WTC11 (cell line): ENCODE results near the gene OGN. TPM values are rescaled to one million over a fixed set of nuclear protein-coding genes. Genes with fewer than 3 reads are reported as not detected.

Experiments
- ATAC-seq: fragments of 200-7000 bp; cut with Tn5 transposase; 2 replicates; pipeline ENCODE4 v1.10.0; 2021; ENCODE audit warnings: mild to moderate bottlenecking, moderate library complexity
- CTCF ChIA-PET: fragments of 300-600 bp; sonication (Branson Sonifier 250); formaldehyde crosslinking; loops from one replicate; lab custom pipeline; 2021; ENCODE audit warnings: antibody characterized with exemption; lab: Charles Lee
- POLR2A ChIA-PET: fragments of 350-600 bp; sonication (Branson Sonifier 250); formaldehyde crosslinking; loops from one replicate; lab custom pipeline; 2021; ENCODE audit warnings: antibody characterized with exemption; lab: Charles Lee
- DNase-seq: peaks from one replicate; pipeline ENCODE4 v3.0.0; 2021; ENCODE audit warnings: low spot score
- H3K27ac Mint-ChIP-seq: 2 replicates; pipeline ENCODE4 v1.8.0; 2021; ENCODE audit warnings: mixed read lengths
- H3K27me3 Mint-ChIP-seq: 2 replicates; pipeline ENCODE4 v1.8.0; 2021; ENCODE audit warnings: low read depth, mild to moderate bottlenecking, moderate library complexity, mixed read lengths
- H3K36me3 Mint-ChIP-seq: 2 replicates; pipeline ENCODE4 v1.8.0; 2021; ENCODE audit warnings: mixed read lengths
- H3K4me1 Mint-ChIP-seq: 2 replicates; pipeline ENCODE4 v1.8.0; 2022; ENCODE audit warnings: mixed read lengths
- H3K4me3 Mint-ChIP-seq: 2 replicates; pipeline ENCODE4 v1.8.0; 2021; ENCODE audit warnings: mild to moderate bottlenecking, moderate library complexity, mixed read lengths
- H3K9me3 Mint-ChIP-seq: 2 replicates; pipeline ENCODE4 v1.8.0; 2021; ENCODE audit warnings: mixed read lengths
- ATF1 ChIP-seq: sonication (generic); formaldehyde crosslinking; IDR thresholded peaks from 2 replicates; pipeline ENCODE4 v1.8.1; 2023; ENCODE audit warnings: mild to moderate bottlenecking, moderate library complexity, missing genetic modification reagents
- CREB1 ChIP-seq: sonication (generic); formaldehyde crosslinking; IDR thresholded peaks from 2 replicates; pipeline ENCODE4 v1.8.0; 2023; ENCODE audit warnings: mild to moderate bottlenecking, missing genetic modification reagents
- NFE2L1 ChIP-seq: sonication (generic); formaldehyde crosslinking; IDR thresholded peaks from 2 replicates; pipeline ENCODE4 v1.8.1; 2023; ENCODE audit warnings: missing genetic modification reagents
- PRRX2 ChIP-seq: fragments of 250-450 bp; sonication (Bioruptor Pico); IDR thresholded peaks from 2 replicates; pipeline ENCODE4 v1.8.0; 2021; ENCODE audit warnings: mild to moderate bottlenecking
- TCF7 ChIP-seq: sonication (generic); formaldehyde crosslinking; IDR thresholded peaks from 2 replicates; pipeline ENCODE4 v1.8.0; 2022; ENCODE audit warnings: mild to moderate bottlenecking, low read depth, missing genetic modification reagents, moderate library complexity
- ZNF219 ChIP-seq: sonication (generic); formaldehyde crosslinking; IDR thresholded peaks from 2 replicates; pipeline ENCODE4 v1.8.0; 2023; ENCODE audit warnings: missing genetic modification reagents, mild to moderate bottlenecking, borderline replicate concordance
- ZNF281 ChIP-seq: sonication (generic); formaldehyde crosslinking; IDR thresholded peaks from 2 replicates; pipeline ENCODE4 v1.8.0; 2023; ENCODE audit warnings: mild to moderate bottlenecking, missing genetic modification reagents
- ZNF317 ChIP-seq: sonication (generic); formaldehyde crosslinking; IDR thresholded peaks from 2 replicates; pipeline ENCODE4 v1.8.1; 2023; ENCODE audit warnings: low read depth, mild to moderate bottlenecking, moderate library complexity, missing genetic modification reagents, borderline replicate concordance
- ZNF416 ChIP-seq: fragments of 250-450 bp; sonication (Bioruptor Pico); IDR thresholded peaks from 2 replicates; pipeline ENCODE4 v1.9.0; 2021; ENCODE audit warnings: mild to moderate bottlenecking, inconsistent platforms
- ZNF532 ChIP-seq: fragments of 250-450 bp; sonication (Bioruptor Pico); IDR thresholded peaks from 2 replicates; pipeline ENCODE4 v1.9.0; 2021; ENCODE audit warnings: mild to moderate bottlenecking, borderline replicate concordance
- total RNA-seq: library from RNA; stranded (reverse); gene quantifications from 3 replicates; pipeline ENCODE4 v1.2.3, GENCODE V29; 2021
- TF ChIP-seq, protein P1 (sequence below): fragments of 250-450 bp; sonication (Bioruptor Pico); IDR thresholded peaks from 2 replicates; pipeline ENCODE4 v1.9.0; 2021; ENCODE audit warnings: mild to moderate bottlenecking
- TF ChIP-seq, protein P2 (sequence below): sonication (generic); formaldehyde crosslinking; IDR thresholded peaks from 2 replicates; pipeline ENCODE4 v1.8.1; 2022; ENCODE audit warnings: mild to moderate bottlenecking, moderate library complexity, missing genetic modification reagents
- TF ChIP-seq, protein P3 (sequence below): sonication (generic); formaldehyde crosslinking; IDR thresholded peaks from 2 replicates; pipeline ENCODE4 v1.8.1; 2022; ENCODE audit warnings: mild to moderate bottlenecking, missing genetic modification reagents, moderate library complexity, borderline replicate concordance
- TF ChIP-seq, protein P4 (sequence below): sonication (generic); formaldehyde crosslinking; IDR thresholded peaks from 2 replicates; pipeline ENCODE4 v1.8.0; 2023; ENCODE audit warnings: missing genetic modification reagents, mild to moderate bottlenecking, borderline replicate concordance

The OGN gene
- total RNA-seq, 1 experiment from 2014 or later = not detected

DNA sequence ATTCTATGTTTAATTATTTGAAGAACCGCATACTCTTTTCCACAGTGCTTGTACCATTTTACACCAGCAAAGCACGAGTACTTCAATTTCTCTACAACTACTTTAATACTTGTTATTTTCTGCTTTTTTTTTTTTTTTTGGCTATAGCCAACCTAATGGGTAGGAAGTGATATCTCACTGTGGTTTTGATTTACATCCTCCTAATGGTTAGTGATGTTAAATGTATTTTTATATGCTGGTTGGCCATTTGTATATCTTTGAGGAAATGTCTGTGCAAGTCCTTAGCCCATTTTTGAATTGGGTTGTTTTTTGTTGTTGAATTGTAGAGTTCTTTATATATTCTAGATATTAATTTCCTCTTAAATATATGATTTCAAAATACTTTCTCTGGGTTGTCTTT, 22.6 kb downstream of the OGN start (continued):
- TF ChIP-seq, protein P1, sequence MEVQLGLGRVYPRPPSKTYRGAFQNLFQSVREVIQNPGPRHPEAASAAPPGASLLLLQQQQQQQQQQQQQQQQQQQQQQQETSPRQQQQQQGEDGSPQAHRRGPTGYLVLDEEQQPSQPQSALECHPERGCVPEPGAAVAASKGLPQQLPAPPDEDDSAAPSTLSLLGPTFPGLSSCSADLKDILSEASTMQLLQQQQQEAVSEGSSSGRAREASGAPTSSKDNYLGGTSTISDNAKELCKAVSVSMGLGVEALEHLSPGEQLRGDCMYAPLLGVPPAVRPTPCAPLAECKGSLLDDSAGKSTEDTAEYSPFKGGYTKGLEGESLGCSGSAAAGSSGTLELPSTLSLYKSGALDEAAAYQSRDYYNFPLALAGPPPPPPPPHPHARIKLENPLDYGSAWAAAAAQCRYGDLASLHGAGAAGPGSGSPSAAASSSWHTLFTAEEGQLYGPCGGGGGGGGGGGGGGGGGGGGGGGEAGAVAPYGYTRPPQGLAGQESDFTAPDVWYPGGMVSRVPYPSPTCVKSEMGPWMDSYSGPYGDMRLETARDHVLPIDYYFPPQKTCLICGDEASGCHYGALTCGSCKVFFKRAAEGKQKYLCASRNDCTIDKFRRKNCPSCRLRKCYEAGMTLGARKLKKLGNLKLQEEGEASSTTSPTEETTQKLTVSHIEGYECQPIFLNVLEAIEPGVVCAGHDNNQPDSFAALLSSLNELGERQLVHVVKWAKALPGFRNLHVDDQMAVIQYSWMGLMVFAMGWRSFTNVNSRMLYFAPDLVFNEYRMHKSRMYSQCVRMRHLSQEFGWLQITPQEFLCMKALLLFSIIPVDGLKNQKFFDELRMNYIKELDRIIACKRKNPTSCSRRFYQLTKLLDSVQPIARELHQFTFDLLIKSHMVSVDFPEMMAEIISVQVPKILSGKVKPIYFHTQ = no peak
- TF ChIP-seq NFE2L1 = no peak
- TF ChIP-seq TCF7 = no peak
- no peak for TF ChIP-seq ZNF219

DNA sequence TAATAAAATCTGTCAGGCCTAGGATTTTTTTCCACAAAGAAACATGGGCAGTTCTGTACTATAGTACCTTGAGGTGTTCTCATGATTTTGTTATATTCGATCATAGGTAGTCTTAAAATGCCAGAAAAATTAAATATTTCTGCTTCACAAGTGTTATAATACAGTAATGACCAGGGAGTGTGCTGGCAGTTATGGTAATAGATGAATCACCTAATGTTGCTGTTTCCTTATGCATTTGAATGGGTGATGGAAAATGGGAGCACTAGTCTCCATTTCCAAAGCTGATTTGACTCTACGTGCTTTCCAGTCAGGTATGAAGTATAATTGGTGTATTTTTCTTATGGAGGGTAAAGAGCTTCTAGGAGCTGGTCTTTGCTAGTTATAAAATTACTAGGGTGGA, 23.8 kb downstream of the OGN start:
- Mint-ChIP-seq H3K4me3 (no peak overlapping the region), H3K27ac (no peak overlapping the region), H3K9me3 (no peaks in the 10 kb centered on the region), H3K4me1 (peaks cover 46% of the 10 kb centered on the region), H3K36me3 (no peaks in the 10 kb centered on the region), H3K27me3 (no peaks in the 10 kb centered on the region)
- CTCF ChIA-PET = no interaction called here
- ATAC-seq (no peak), DNase-seq (no peak)
- POLR2A ChIA-PET = no interaction called here
- TF ChIP-seq TCF7 (no peak), CREB1 (CRISPR knock-in tag) (no peak)

DNA sequence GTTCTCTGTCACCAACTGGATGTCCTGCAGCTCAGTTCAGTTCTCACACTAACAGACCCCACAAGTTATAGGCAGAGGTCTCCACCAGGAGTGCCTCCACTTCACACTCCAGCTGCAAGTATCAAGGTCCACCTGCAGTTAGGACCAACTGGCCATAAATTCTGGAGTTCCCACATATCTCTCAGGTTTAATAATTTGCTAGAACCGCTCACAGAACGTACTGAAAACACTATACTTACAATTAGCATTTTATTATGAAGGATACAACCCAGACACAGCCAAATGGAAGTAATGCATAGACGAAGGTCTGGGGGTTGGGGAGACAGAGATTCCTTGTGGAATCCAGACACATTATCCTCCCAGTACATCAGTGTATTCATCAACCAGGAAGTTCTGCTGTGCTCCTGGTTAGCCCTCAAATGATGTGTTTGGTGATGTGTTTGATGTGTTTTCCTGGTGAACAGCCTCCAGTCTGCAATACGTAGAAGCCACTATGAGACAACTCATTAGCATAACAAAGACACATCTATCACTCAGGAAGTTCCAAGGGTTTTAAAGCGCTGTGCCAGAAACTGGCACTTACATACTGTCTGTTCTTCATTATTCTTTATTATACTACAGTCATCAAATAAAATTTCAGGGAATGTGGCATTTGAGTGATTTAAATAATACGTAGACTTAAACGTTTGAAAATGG, 25.4 kb downstream of the OGN start:
- POLR2A ChIA-PET = no interaction called here
- DNase-seq = no peak
- peak overlapping the region; percentile 84 for H3K27ac Mint-ChIP-seq
- ATAC-seq = peak; percentile 68
- 0 out of 2 replicates have a peak, but pooled peaks cover 7% of the 10 kb centered on the region for H3K9me3 Mint-ChIP-seq
- TF ChIP-seq, protein P2, sequence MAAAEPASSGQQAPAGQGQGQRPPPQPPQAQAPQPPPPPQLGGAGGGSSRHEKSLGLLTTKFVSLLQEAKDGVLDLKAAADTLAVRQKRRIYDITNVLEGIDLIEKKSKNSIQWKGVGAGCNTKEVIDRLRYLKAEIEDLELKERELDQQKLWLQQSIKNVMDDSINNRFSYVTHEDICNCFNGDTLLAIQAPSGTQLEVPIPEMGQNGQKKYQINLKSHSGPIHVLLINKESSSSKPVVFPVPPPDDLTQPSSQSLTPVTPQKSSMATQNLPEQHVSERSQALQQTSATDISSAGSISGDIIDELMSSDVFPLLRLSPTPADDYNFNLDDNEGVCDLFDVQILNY (CRISPR knock-in tag) = no peak
- TF ChIP-seq ZNF532 (CRISPR knock-in tag) = no peak
- TF ChIP-seq, protein P3, sequence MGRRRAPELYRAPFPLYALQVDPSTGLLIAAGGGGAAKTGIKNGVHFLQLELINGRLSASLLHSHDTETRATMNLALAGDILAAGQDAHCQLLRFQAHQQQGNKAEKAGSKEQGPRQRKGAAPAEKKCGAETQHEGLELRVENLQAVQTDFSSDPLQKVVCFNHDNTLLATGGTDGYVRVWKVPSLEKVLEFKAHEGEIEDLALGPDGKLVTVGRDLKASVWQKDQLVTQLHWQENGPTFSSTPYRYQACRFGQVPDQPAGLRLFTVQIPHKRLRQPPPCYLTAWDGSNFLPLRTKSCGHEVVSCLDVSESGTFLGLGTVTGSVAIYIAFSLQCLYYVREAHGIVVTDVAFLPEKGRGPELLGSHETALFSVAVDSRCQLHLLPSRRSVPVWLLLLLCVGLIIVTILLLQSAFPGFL = no peak
- no peak for TF ChIP-seq ZNF416 (CRISPR knock-in tag)
- no peak for TF ChIP-seq ZNF317 (CRISPR knock-in tag)
- TF ChIP-seq, protein P4, sequence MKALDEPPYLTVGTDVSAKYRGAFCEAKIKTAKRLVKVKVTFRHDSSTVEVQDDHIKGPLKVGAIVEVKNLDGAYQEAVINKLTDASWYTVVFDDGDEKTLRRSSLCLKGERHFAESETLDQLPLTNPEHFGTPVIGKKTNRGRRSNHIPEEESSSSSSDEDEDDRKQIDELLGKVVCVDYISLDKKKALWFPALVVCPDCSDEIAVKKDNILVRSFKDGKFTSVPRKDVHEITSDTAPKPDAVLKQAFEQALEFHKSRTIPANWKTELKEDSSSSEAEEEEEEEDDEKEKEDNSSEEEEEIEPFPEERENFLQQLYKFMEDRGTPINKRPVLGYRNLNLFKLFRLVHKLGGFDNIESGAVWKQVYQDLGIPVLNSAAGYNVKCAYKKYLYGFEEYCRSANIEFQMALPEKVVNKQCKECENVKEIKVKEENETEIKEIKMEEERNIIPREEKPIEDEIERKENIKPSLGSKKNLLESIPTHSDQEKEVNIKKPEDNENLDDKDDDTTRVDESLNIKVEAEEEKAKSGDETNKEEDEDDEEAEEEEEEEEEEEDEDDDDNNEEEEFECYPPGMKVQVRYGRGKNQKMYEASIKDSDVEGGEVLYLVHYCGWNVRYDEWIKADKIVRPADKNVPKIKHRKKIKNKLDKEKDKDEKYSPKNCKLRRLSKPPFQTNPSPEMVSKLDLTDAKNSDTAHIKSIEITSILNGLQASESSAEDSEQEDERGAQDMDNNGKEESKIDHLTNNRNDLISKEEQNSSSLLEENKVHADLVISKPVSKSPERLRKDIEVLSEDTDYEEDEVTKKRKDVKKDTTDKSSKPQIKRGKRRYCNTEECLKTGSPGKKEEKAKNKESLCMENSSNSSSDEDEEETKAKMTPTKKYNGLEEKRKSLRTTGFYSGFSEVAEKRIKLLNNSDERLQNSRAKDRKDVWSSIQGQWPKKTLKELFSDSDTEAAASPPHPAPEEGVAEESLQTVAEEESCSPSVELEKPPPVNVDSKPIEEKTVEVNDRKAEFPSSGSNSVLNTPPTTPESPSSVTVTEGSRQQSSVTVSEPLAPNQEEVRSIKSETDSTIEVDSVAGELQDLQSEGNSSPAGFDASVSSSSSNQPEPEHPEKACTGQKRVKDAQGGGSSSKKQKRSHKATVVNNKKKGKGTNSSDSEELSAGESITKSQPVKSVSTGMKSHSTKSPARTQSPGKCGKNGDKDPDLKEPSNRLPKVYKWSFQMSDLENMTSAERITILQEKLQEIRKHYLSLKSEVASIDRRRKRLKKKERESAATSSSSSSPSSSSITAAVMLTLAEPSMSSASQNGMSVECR (CRISPR knock-in tag) = no peak
- no peak for TF ChIP-seq ZNF281 (CRISPR knock-in tag)
- TF ChIP-seq CREB1 (CRISPR knock-in tag) = no peak
- TF ChIP-seq PRRX2 (CRISPR knock-in tag) = no peak
- TF ChIP-seq ATF1 (CRISPR knock-in tag) = no peak
- TF ChIP-seq, all 79 proteins: peak for 0
- Mint-ChIP-seq H3K4me3 (0 out of 2 replicates have a peak overlapping the region, but pooled peaks have one; percentile 30), H3K36me3 (no peaks in the 10 kb centered on the region; the same call in 1 of the 2 replicates), H3K4me1 (peaks cover 46% of the 10 kb centered on the region), H3K27me3 (no peaks in the 10 kb centered on the region)
- CTCF ChIA-PET = no interaction called here
